ENCODE results near the gene NWD2. TPM values are rescaled to one million over a fixed set of nuclear protein-coding genes. Genes with fewer than 3 reads are reported as not detected.
A peak's percentile ranks its signal among the peaks of the same experiment; 100 is the strongest.

The NWD2 gene
- total RNA-seq, 1 donor from 2014 or later: not detected

GRCh38 chr4:37436546-37436945 lies 192.0 kb downstream of the NWD2 start:
- no peak for ATAC-seq
- no peak for DNase-seq (ENCODE audit: low spot score)

DNA sequence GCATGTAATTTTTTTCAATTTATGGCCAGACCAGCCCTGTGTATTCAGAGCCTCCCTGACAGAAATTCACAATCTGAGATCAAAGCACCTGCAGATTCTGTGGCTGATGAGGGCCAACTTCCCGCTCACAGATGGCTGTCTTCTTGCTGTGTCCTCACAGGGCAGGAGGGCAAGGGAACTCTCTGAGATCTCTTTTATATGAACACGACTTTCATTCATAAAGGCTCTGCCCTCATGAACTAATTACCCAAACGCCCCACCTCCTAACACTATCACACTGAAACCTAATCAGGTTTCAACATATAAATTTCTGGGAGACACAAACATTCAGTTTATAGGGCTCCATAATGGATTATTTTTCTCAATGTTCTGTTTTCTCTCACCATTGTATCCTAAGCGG lies 192.6 kb downstream of the NWD2 start:
- ATAC-seq (no peak), DNase-seq (ENCODE audit: low spot score) (no peak)

DNA sequence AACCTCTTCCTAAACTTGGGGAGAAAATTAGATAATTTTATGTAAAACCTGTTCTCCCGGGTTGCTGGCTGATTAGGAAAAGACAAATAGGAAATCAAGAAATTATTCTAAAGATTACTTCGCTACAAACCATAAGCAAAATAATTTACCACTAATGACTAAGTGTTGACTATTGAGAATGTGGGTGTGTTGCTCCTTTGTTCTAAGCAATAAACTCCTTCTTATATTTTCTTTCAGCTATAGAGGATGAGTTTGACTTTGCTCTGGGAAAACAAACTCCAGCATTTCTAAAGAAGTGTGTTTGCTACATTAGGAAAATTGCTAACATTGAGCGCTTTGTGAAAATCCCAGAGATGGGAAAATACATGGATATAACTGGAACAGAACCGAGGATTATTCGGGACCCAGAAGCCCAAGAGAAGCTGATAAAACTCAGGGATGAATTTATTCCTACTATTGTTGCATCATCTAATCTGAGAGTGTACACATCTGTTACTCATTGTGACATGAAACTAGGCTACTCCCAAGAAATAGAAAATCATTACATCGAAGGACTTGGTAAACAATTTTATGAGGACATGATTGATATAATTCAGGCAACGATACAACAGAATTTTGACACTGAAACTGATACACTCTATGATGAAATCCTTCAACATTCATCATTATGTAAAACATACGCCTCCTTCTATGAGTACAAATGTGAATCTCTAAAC lies 194.2 kb downstream of the NWD2 start:
- ATAC-seq: no peak
- no peak for DNase-seq (ENCODE audit: low spot score)

- ATAC-seq: peak; percentile 71
- DNase-seq (ENCODE audit: low spot score): no peak
These were observed 195.4 kb downstream of the NWD2 start for GRCh38 chr4:37439809-37440474.

GRCh38 chr4:37440501-37440900 lies 196.0 kb downstream of the NWD2 start:
- ATAC-seq: no peak
- DNase-seq (ENCODE audit: low spot score): no peak

DNA sequence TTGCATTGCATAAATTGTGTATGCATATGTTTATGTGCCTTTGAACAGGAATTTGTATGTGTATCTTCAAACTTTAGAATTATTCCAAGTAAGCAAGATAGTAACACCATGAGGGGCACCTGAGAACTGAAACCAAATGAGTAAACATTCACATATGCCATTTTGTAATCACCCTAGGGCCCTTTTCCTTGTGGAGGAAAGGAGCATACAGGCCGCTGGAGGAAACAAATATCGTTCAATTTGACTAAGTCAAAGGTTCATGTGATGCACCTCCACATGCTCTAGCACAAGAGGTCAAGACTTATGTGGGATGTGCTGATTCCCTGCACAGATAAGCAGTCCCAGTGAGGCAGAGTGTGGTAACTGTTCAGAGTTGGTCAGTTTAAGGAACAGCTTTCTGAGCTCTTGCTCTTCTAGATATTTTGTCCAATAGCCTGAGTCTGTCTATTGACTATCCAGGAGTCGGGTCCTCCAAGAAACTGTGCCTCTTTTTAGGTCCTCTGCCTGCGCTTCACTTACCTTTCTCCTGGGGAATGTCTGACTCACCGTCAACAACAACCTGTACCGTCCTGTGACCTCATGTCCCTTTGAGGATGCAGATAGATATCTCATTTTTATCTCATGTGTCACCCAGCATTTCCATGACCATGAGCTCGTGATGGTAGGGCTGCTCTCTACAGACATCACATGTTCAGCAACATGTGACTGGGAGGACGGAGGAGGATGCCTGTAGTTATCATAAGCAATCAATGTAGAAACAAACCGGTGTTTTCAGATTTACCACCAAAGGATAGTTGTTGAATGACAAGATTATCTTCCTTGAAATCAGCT lies 196.9 kb downstream of the NWD2 start:
- ATAC-seq (no peak), DNase-seq (ENCODE audit: low spot score) (no peak)

GRCh38 chr4:37442062-37442323 lies 197.4 kb downstream of the NWD2 start:
- DNase-seq (ENCODE audit: low spot score) (no peak), ATAC-seq (no peak)

GRCh38 chr4:37443137-37443536 lies 198.6 kb downstream of the NWD2 start:
- DNase-seq (ENCODE audit: low spot score): no peak
- no peak for ATAC-seq

GRCh38 chr4:37445023-37445422 lies 200.5 kb downstream of the NWD2 start:
- ATAC-seq: no peak
- no peak for DNase-seq (ENCODE audit: low spot score)

DNA sequence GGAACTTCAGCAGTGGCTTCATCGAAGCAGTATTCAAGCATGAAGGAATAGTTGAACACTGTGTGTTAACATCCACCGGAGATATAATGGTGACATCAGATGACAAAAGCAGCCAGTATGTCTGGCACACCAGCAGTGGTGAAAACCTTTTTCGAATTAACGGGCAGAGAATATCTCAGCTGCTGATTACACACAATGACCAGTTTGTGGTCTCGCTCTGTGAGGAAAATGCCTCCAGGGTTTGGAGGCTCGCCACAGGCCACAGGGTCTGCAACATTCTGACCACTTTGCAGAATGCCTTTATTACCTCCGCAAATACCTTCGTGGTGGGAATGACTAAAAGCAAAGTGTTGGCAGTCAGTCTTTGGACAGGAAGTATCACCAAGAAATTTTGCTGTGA lies 201.5 kb downstream of the NWD2 start:
- no peak for ATAC-seq

DNA sequence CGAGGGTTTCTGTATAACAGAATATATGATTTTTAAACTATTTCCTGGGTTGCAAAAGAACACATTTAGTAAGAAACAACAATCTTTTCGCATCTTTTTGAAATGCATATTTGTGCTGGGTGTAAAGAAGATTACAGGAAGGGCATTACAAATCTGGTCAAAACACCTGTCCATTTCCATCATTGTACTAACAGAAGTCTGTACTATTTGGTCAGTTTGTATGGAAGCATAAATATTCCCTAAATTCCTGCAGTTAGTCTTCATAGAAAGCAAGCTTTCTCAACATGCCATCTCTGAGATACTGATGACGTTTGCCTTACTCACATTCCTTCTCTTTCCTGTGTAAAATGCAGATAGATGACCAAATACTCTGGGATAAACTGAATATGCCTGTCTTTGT lies 203.3 kb downstream of the NWD2 start:
- ATAC-seq (no peak), DNase-seq (ENCODE audit: low spot score) (no peak)

More for the DNA sequence above, 201.5 kb downstream of the NWD2 start:
- DNase-seq (ENCODE audit: low spot score): no peak

DNA sequence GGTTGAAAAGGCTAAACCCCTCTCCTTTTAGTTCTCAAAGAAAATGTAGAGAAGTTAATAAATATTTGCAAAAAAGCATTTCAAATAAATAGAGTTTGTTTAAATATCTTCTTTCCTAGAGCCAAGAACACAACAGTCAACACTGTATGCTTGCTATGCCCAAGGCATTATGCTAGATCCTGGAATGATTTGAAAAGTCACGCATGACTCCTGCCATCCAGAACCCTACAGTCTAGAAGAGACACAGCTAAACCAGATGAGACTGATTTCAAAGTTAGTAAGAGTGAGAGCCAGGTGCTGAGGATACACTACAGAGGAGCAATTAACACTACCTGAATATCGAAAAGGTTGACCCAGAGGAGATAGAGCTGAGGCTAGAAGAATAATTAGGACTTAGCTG lies 205.8 kb downstream of the NWD2 start:
- ATAC-seq (no peak), DNase-seq (ENCODE audit: low spot score) (no peak)

DNA sequence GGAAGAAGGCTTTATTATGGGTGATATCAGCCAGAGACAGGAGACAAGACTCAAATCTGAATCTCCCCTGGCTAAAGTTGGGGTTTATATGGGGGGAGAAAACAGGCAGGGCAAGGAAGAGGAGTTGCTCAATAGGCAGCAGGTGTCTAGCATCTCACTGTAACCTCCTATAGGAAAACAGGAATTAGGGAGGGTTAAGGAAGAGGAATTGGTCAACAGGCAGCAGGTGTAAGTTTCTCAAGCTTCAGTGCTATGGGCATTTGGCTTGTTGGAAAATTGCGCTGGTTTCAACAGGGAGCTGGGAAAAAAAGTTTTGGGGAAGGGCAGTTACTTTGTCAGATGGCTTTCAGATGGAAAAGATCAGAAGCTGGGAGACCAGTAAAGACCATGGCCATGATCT lies 206.4 kb downstream of the NWD2 start:
- no peak for DNase-seq (ENCODE audit: low spot score)

DNA sequence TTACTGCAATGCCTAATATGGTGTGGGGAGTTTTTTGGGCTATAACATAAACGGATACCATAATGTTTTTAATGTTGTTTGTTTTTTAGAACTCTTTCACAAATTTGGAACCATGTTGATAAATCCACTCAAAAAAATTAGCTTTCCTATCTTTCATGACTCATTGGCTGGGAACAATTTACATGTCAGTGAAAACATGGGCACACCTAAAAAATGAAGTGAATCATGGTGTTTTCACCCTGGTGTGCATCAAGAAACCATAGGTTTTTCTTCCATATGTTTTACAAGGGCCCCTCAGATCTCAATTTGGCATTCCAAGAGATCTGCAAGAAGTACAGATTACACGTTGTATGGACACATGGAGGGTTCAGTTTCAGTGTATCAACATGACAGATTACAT lies 207.1 kb downstream of the NWD2 start:
- no peak for ATAC-seq

More for the DNA sequence above, 206.4 kb downstream of the NWD2 start:
- no peak for ATAC-seq

GRCh38 chr4:37452952-37453280 lies 208.4 kb downstream of the NWD2 start:
- DNase-seq (ENCODE audit: low spot score) (peak; percentile 70), ATAC-seq (peak; percentile 78)

More for the DNA sequence above, 207.1 kb downstream of the NWD2 start:
- DNase-seq (ENCODE audit: low spot score): no peak

DNA sequence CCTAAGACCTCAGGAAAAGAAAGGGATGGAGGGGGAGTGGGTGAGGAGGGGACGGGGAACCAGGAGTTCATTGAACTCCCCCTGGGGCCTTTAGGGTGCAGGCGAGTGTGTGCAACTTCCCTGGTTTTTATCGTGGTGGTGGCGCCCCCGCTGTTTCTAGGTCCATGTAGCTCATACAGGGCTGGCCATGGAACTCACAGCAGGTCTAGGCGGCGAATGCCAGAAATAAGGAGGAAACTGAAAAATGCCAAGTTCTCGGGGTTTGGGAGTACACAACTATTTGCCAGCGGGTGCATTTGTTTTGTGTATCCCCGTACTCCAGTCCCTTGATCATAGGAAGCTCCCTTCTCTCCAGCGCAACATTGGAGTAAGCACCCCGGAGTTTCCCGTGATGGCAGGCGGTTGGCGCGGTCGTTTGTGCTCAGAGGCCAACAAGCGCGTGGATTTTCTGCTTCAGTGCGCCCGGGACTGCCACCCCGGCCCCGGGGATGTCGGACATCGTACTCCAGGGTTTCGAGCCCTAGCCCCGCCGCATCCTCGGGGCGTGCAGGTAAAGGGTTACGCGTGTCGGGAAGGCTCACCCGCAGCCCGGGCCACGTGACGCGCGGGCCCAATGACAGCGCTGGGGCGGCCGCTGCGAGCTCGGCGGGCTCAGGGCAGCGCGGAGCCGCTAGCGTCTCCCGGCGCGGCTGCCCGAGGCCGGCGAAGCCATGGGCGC lies 208.9 kb downstream of the NWD2 start:
- ATAC-seq (peak; percentile 87), DNase-seq (ENCODE audit: low spot score) (peak; percentile 87)

DNA sequence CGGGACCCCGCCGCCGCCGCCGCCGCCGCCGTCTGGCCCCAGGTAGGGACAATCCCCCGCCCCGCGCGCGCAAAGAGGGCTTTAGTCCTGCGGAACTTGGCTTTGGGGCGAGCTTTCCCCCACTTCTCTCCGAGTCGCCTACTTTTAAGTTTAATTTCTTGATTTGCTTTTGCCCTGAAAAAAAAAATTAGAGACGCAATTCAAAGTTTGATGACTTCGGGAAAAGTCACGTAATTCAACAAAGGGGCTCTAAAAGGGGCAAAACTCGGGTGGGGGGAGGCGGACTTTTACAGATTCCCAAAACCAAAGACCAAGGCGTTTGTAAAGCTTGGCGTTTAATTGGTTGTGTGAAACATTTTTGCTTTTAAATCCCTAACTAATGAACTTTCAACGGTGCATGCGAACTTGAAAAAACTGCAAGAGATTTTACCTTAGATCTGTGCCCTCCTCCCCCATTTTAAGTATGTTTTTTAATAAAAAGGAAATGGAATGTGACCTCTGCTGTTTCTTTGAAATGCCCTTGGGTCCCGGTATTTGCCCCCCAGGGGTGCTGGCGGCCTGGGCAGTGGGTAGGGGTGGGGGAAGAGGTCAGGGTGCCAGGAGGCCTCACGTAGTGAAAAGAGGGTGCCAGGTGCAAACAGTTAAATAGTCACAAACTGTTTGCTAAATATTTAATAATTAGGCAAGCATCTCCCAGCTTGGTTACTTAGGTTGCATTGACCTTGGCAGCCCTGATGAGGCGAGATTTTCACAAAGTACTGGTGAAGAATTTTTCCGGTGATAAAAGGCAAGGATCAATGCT lies 209.7 kb downstream of the NWD2 start:
- DNase-seq (ENCODE audit: low spot score): peak; percentile 67
- peak; percentile 43 for ATAC-seq

GRCh38 chr4:37455301-37456131 lies 211.0 kb downstream of the NWD2 start:
- peak; percentile 55 for DNase-seq (ENCODE audit: low spot score)
- peak; percentile 36 for ATAC-seq

GRCh38 chr4:37461801-37462200 lies 217.3 kb downstream of the NWD2 start:
- DNase-seq (ENCODE audit: low spot score) (no peak), ATAC-seq (no peak)
